GM23338 (cell line): Measurements from ENCODE around the gene RNF8. TPM values are rescaled to one million over a fixed set of nuclear protein-coding genes. Genes with fewer than 3 reads are reported as not detected.

Experiments used
- ATAC-seq: fragments of 200-7000 bp; cut with Tn5 transposase; 3 replicates; pipeline ENCODE4 v1.9.1; 2020
- DNase-seq: peaks from one replicate; pipeline ENCODE4 v3.0.0-alpha.2; 2015; ENCODE audit warnings: low spot score
- H2AFZ ChIP-seq: fragments of 200-600 bp; sonication (generic); 2 replicates; pipeline ENCODE4 v1.8.0; 2016; ENCODE audit warnings: antibody characterized with exemption, mild to moderate bottlenecking, moderate library complexity
- H3F3A ChIP-seq: fragments of 200-600 bp; sonication (generic); replicated peaks from 2 replicates; pipeline ENCODE4 v1.8.0; 2017; ENCODE audit warnings: antibody characterized with exemption, mixed run types, low read depth
- H3K27ac ChIP-seq: fragments of 200-600 bp; sonication (generic); 2 replicates; pipeline ENCODE4 v1.6.1; 2016; ENCODE audit warnings: low read depth
- H3K27me3 ChIP-seq: fragments of 200-600 bp; sonication (generic); 2 replicates; pipeline ENCODE4 v1.8.0; 2016; ENCODE audit warnings: mild to moderate bottlenecking, mixed run types, moderate library complexity; ENCODE audit not compliant: insufficient read depth
- H3K36me3 ChIP-seq: fragments of 200-600 bp; sonication (generic); 2 replicates; pipeline ENCODE4 v1.8.0; 2016; ENCODE audit warnings: mild to moderate bottlenecking; ENCODE audit not compliant: insufficient read depth
- H3K4me1 ChIP-seq: fragments of 200-600 bp; sonication (generic); 2 replicates; pipeline ENCODE4 v1.8.0; 2016; ENCODE audit warnings: mild to moderate bottlenecking, moderate library complexity; ENCODE audit not compliant: insufficient read depth
- H3K4me2 ChIP-seq: fragments of 200-600 bp; sonication (generic); 2 replicates; pipeline ENCODE4 v1.7.1; 2017; ENCODE audit warnings: mixed run types
- H3K4me3 ChIP-seq: fragments of 200-600 bp; sonication (generic); 2 replicates; pipeline ENCODE4 v1.6.1; 2016; ENCODE audit warnings: mixed run types
- H3K79me2 ChIP-seq: fragments of 200-600 bp; sonication (generic); replicated peaks from 2 replicates; pipeline ENCODE4 v1.8.0; 2017; ENCODE audit warnings: mild to moderate bottlenecking; ENCODE audit not compliant: insufficient read depth
- H3K9me2 ChIP-seq: fragments of 200-600 bp; sonication (generic); 2 replicates; pipeline ENCODE4 v1.8.0; 2017; ENCODE audit not compliant: insufficient read depth
- H4K20me1 ChIP-seq: fragments of 200-600 bp; sonication (generic); replicated peaks from 2 replicates; pipeline ENCODE4 v1.8.0; 2017; ENCODE audit warnings: mild to moderate bottlenecking; ENCODE audit not compliant: insufficient read depth
- H3K27ac Mint-ChIP-seq: 2 replicates; pipeline ENCODE4 v1.8.0; 2020; ENCODE audit warnings: inconsistent platforms, mild to moderate bottlenecking, moderate library complexity, mixed read lengths
- H3K27me3 Mint-ChIP-seq: 3 replicates; pipeline ENCODE4 v1.8.0; 2022; ENCODE audit warnings: low read depth, mild to moderate bottlenecking, moderate library complexity, mixed read lengths, inconsistent platforms; ENCODE audit not compliant: insufficient read depth, poor library complexity
- H3K36me3 Mint-ChIP-seq: 3 replicates; pipeline ENCODE4 v1.8.0; 2021; ENCODE audit warnings: low read depth, mild to moderate bottlenecking, inconsistent platforms, moderate library complexity, mixed read lengths
- H3K4me1 Mint-ChIP-seq: 3 replicates; pipeline ENCODE4 v1.8.0; 2020; ENCODE audit warnings: mild to moderate bottlenecking, inconsistent platforms, mixed read lengths
- H3K4me3 Mint-ChIP-seq: 3 replicates; pipeline ENCODE4 v1.8.0; 2021; ENCODE audit warnings: moderate library complexity, mild to moderate bottlenecking, inconsistent platforms, mixed read lengths
- H3K9me3 Mint-ChIP-seq: 3 replicates; pipeline ENCODE4 v1.8.0; 2020; ENCODE audit warnings: moderate library complexity, mild to moderate bottlenecking, inconsistent platforms, mixed read lengths
- CREB1 ChIP-seq: fragments of 250-450 bp; sonication (Bioruptor Pico); IDR thresholded peaks from 2 replicates; pipeline ENCODE4 v1.5.0; 2020; ENCODE audit warnings: low read depth, mild to moderate bottlenecking, moderate library complexity
- CTCF ChIP-seq, 2 experiments: fragments of 200-600 bp in 1 of 2; sonication (generic) in 1 of 2; conservative IDR thresholded peaks; 2 replicates each; pipeline versions ENCODE4 v1.5.1 to v1.6.1; 2016 to 2017; ENCODE audit warnings: antibody characterized with exemption in 2 of 2, low read depth in 2 of 2, mild to moderate bottlenecking in 2 of 2, moderate library complexity in 1 of 2
- ETS1 ChIP-seq: IDR thresholded peaks from 2 replicates; pipeline ENCODE4 v1.6.1; 2016; ENCODE audit warnings: antibody characterized with exemption
- EZH2 ChIP-seq: fragments of 200-600 bp; sonication (generic); IDR thresholded peaks from one replicate; pipeline ENCODE4 v1.8.0; 2017; ENCODE audit warnings: antibody characterized with exemption, mild to moderate bottlenecking, low read depth; ENCODE audit not compliant: unreplicated experiment
- EZH2phosphoT487 ChIP-seq: fragments of 200-600 bp; sonication (generic); IDR thresholded peaks from one replicate; pipeline ENCODE4 v1.8.1; 2018; ENCODE audit warnings: antibody characterized with exemption; ENCODE audit not compliant: unreplicated experiment
- JUNB ChIP-seq: IDR thresholded peaks from one replicate; pipeline ENCODE4 v1.6.1; 2016; ENCODE audit warnings: antibody characterized with exemption; ENCODE audit not compliant: unreplicated experiment
- NANOG ChIP-seq: IDR thresholded peaks from 2 replicates; pipeline ENCODE4 v1.6.1; 2016; ENCODE audit warnings: antibody characterized with exemption, borderline replicate concordance
- POLR2AphosphoS5 ChIP-seq: IDR thresholded peaks from 2 replicates; pipeline ENCODE4 v1.6.1; 2016; ENCODE audit warnings: antibody characterized with exemption, low read depth
- REST ChIP-seq: IDR thresholded peaks from one replicate; pipeline ENCODE4 v1.6.1; 2018; ENCODE audit warnings: antibody characterized with exemption; ENCODE audit not compliant: unreplicated experiment
- STAT1 ChIP-seq: IDR thresholded peaks from one replicate; pipeline ENCODE4 v1.6.1; 2016; ENCODE audit warnings: antibody characterized with exemption; ENCODE audit not compliant: unreplicated experiment
- ZNF114 ChIP-seq: fragments of 250-450 bp; sonication (Bioruptor Pico); IDR thresholded peaks from 2 replicates; pipeline ENCODE4 v1.5.0; 2020; ENCODE audit warnings: mild to moderate bottlenecking, moderate library complexity
- ZNF331 ChIP-seq: fragments of 250-450 bp; sonication (Bioruptor Pico); IDR thresholded peaks from 2 replicates; pipeline ENCODE4 v1.5.0; 2020; ENCODE audit warnings: low read depth, mild to moderate bottlenecking, moderate library complexity
- ZNF462 ChIP-seq: fragments of 250-450 bp; sonication (Bioruptor Pico); IDR thresholded peaks from 2 replicates; pipeline ENCODE4 v1.5.0; 2020; ENCODE audit warnings: mild to moderate bottlenecking, moderate library complexity
- polyA plus RNA-seq: library from polyadenylated mRNA; unstranded; fragments of >200 nt; fragmentation: Nextera tagmentation; extraction: Ambion mirVana; gene quantifications from 2 replicates; pipeline ENCODE4 v1.2.1, GENCODE V29; 2016
- total RNA-seq: library from RNA; depleted of rRNA; stranded (reverse); fragments of >200 nt; shearing (Covaris generic); gene quantifications from 2 replicates; pipeline ENCODE4 v1.2.3, GENCODE V29; 2014

Gene RNF8
- total and polyA plus RNA-seq, 2 experiments from 2014 or later = 41.6 to 55.2 TPM

- DNase-seq (no peak), ATAC-seq (no peak)
- H3K4me3 ChIP-seq = no peak overlapping the region
- Mint-ChIP-seq H3K4me3 (no peak overlapping the region), H3K9me3 (no peaks in the 10 kb centered on the region), H3K27ac (no peak overlapping the region), H3K27me3 (no peaks in the 10 kb centered on the region), H3K4me1 (no peaks in the 10 kb centered on the region), H3K36me3 (peaks cover 22% of the 10 kb centered on the region)
- no peaks in the 10 kb centered on the region for H3F3A ChIP-seq
- TF ChIP-seq REST = no peak
- no peak for TF ChIP-seq POLR2AphosphoS5
- TF ChIP-seq EZH2 = no peak
- no peak for TF ChIP-seq ETS1
- TF ChIP-seq NANOG = no peak
- no peak for TF ChIP-seq EZH2phosphoT487
- TF ChIP-seq JUNB = no peak
- no peak for TF ChIP-seq ZNF114
- TF ChIP-seq ZNF331 (CRISPR knock-in tag) = no peak
- TF ChIP-seq STAT1 = no peak
- TF ChIP-seq CTCF (conservative IDR thresholded peaks at IDR 0.05; ENCODE audit: low read depth in 2 of 2) = no peak
- no peak for TF ChIP-seq ZNF462
- no peak for TF ChIP-seq CREB1 (CRISPR knock-in tag)
- H3K27me3 ChIP-seq = no peaks in the 10 kb centered on the region
- H3K27ac ChIP-seq = no peak overlapping the region
- 0 out of 2 replicates have a peak, but pooled peaks cover 12% of the 10 kb centered on the region for H3K36me3 ChIP-seq
- no peaks in the 10 kb centered on the region for H3K4me1 ChIP-seq
- H3K4me2 ChIP-seq = no peak overlapping the region
- H4K20me1 ChIP-seq = no peaks in the 10 kb centered on the region; the same call in 1 of the 2 replicates
- H2AFZ ChIP-seq = no peak overlapping the region
- H3K79me2 ChIP-seq = peaks cover 27% of the 10 kb centered on the region
- no peaks in the 10 kb centered on the region for H3K9me2 ChIP-seq
Measured at GRCh38 chr6:37366910-37367309, 13.1 kb downstream of the RNF8 start.
